Measurements from ENCODE around the gene AMDHD1.

Gene AMDHD1

GRCh38 chr12:95943330-95943842 lies at the start of gene AMDHD1:
AMDHD1 (plus strand) TSS chr12:95943331; CDS start chr12:95943399, 68 bp downstream.
- DNase-seq (ENCODE audit: low spot score) = peak; percentile 78

- DNase-seq (ENCODE audit: low spot score) = no peak
These were observed 46.3 kb upstream of the AMDHD1 start for GRCh38 chr12:95896846-95897245.

- DNase-seq (ENCODE audit: low spot score) = no peak
These were observed 45.0 kb upstream of the AMDHD1 start for GRCh38 chr12:95898081-95898480.

- DNase-seq (ENCODE audit: low spot score) = no peak
These were observed 34.6 kb upstream of the AMDHD1 start for GRCh38 chr12:95908573-95908972.

GRCh38 chr12:95909871-95910270 lies 33.3 kb upstream of the AMDHD1 start:
- no peak for DNase-seq (ENCODE audit: low spot score)

GRCh38 chr12:95918194-95918993 lies 24.7 kb upstream of the AMDHD1 start:
- peak; percentile 71 for DNase-seq (ENCODE audit: low spot score)

- no peak for DNase-seq (ENCODE audit: low spot score)
These were observed 24.0 kb upstream of the AMDHD1 start for GRCh38 chr12:95919110-95919509.

GRCh38 chr12:95922231-95922630 lies 20.9 kb upstream of the AMDHD1 start:
- DNase-seq (ENCODE audit: low spot score) = no peak

GRCh38 chr12:95940514-95940913 lies 2.6 kb upstream of the AMDHD1 start:
- no peak for DNase-seq (ENCODE audit: low spot score)

- DNase-seq (ENCODE audit: low spot score) = no peak
These were observed 1.0 kb upstream of the AMDHD1 start for GRCh38 chr12:95942101-95942523.

GRCh38 chr12:95942524-95943329 lies 404 bp upstream of the AMDHD1 start, which contains the start of gene CCDC38:
CCDC38 (minus strand) TSS chr12:95942614; CDS start chr12:95936509, 6,105 bp downstream.
- DNase-seq (ENCODE audit: low spot score) = peak; percentile 93

GRCh38 chr12:95944108-95944704 lies 1.1 kb downstream of the AMDHD1 start:
- DNase-seq (ENCODE audit: low spot score) = no peak

- no peak for DNase-seq (ENCODE audit: low spot score)
These were observed 6.5 kb downstream of the AMDHD1 start for GRCh38 chr12:95949477-95950206.

- no peak for DNase-seq (ENCODE audit: low spot score)
These were observed 8.4 kb downstream of the AMDHD1 start for GRCh38 chr12:95951515-95951914.

GRCh38 chr12:95953000-95953399 lies 9.9 kb downstream of the AMDHD1 start:
- no peak for DNase-seq (ENCODE audit: low spot score)

GRCh38 chr12:95955549-95956159 lies 12.5 kb downstream of the AMDHD1 start:
- no peak for DNase-seq (ENCODE audit: low spot score)

- peak; percentile 23 for DNase-seq (ENCODE audit: low spot score)
These were observed 13.5 kb downstream of the AMDHD1 start for GRCh38 chr12:95956557-95957145.

- peak; percentile 28 for DNase-seq (ENCODE audit: low spot score)
These were observed 16.0 kb downstream of the AMDHD1 start for GRCh38 chr12:95959107-95959506.

GRCh38 chr12:95960241-95960640 lies 17.1 kb downstream of the AMDHD1 start:
- DNase-seq (ENCODE audit: low spot score) = no peak

- no peak for DNase-seq (ENCODE audit: low spot score)
These were observed 19.1 kb downstream of the AMDHD1 start for GRCh38 chr12:95962222-95962621.

GRCh38 chr12:95963096-95963495 lies 20.0 kb downstream of the AMDHD1 start:
- DNase-seq (ENCODE audit: low spot score) = no peak
